Neutrophil (primary cell): Measurements from ENCODE around the gene DNAJC9.
"Not testable (repeated sequence)": the region's sequence is repeated elsewhere in the genome, so short reads cannot be mapped to it uniquely, and the experiment has no call there.

Experiments used
- H3K27ac ChIP-seq: fragments of 200-600 bp; sonication (generic); 2 replicates; pipeline ENCODE4 v1.5.1; 2016; ENCODE audit warnings: mild to moderate bottlenecking, moderate library complexity
- H3K27me3 ChIP-seq: fragments of 200-600 bp; sonication (generic); 2 replicates; pipeline ENCODE4 v1.6.0; 2016; ENCODE audit warnings: mild to moderate bottlenecking
- H3K36me3 ChIP-seq: fragments of 200-600 bp; sonication (generic); 2 replicates; pipeline ENCODE4 v1.5.1; 2017
- H3K4me1 ChIP-seq, 2 experiments: fragments of 200-600 bp in 1 of 2; sonication (generic) in 1 of 2; 1 replicate in 1 of 2; 2 replicates in 1 of 2; pipeline versions ENCODE4 v1.5.1 to v1.6.1; 2013 to 2016; ENCODE audit warnings: low read depth in 1 of 2, low read length in 1 of 2, mild to moderate bottlenecking in 1 of 2, moderate library complexity in 1 of 2; ENCODE audit not compliant: control insufficient read depth in 1 of 2, insufficient read depth in 1 of 2
- H3K4me3 ChIP-seq, 2 experiments: fragments of 200-600 bp in 1 of 2; sonication (generic) in 1 of 2; 1 replicate in 1 of 2; 2 replicates in 1 of 2; pipeline ENCODE4 v1.5.1; 2013 to 2016; ENCODE audit warnings: low read depth in 1 of 2, low read length in 1 of 2, mild to moderate bottlenecking in 1 of 2, moderate library complexity in 1 of 2
- H3K9me3 ChIP-seq: fragments of 200-600 bp; sonication (generic); 2 replicates; pipeline ENCODE4 v1.5.1; 2016
- CTCF ChIP-seq: fragments of 200-600 bp; sonication (generic); IDR thresholded peaks from 2 replicates; pipeline ENCODE4 v1.5.1; 2016; ENCODE audit warnings: antibody characterized with exemption

Gene DNAJC9

GRCh38 chr10:73264423-73264822, 17.4 kb upstream of the DNAJC9 start:
- no peak for TF ChIP-seq CTCF
- H3K27me3 ChIP-seq, result no peaks in the 10 kb centered on the region
- no peak overlapping the region for H3K4me3 ChIP-seq
- H3K27ac ChIP-seq, result no peak overlapping the region
- H3K4me1 ChIP-seq, result no peaks in the 10 kb centered on the region
- H3K9me3 ChIP-seq, result no peaks in the 10 kb centered on the region
- H3K36me3 ChIP-seq, result no peaks in the 10 kb centered on the region

- H3K27me3 ChIP-seq, result no peaks in the 10 kb centered on the region
- no peak overlapping the region for H3K4me3 ChIP-seq
- no peaks in the 10 kb centered on the region for H3K9me3 ChIP-seq
- no peaks in the 10 kb centered on the region for H3K4me1 ChIP-seq
- H3K27ac ChIP-seq, result no peak overlapping the region
- TF ChIP-seq CTCF, result no peak
- H3K36me3 ChIP-seq, result no peaks in the 10 kb centered on the region
Observed at GRCh38 chr10:73263693-73264347, 16.8 kb upstream of the DNAJC9 start.

- no peaks in the 10 kb centered on the region for H3K36me3 ChIP-seq
- H3K27ac ChIP-seq, result no peak overlapping the region
- H3K27me3 ChIP-seq, result no peaks in the 10 kb centered on the region
- no peak overlapping the region for H3K4me3 ChIP-seq
- no peaks in the 10 kb centered on the region for H3K9me3 ChIP-seq
- no peak for TF ChIP-seq CTCF
- no peaks in the 10 kb centered on the region for H3K4me1 ChIP-seq
Observed at GRCh38 chr10:73262880-73263555, 16.0 kb upstream of the DNAJC9 start.

GRCh38 chr10:73262105-73262730, 15.2 kb upstream of the DNAJC9 start:
- H3K4me1 ChIP-seq, result no peaks in the 10 kb centered on the region
- H3K27me3 ChIP-seq, result no peaks in the 10 kb centered on the region
- H3K36me3 ChIP-seq, result no peaks in the 10 kb centered on the region
- no peak for TF ChIP-seq CTCF
- no peak overlapping the region for H3K4me3 ChIP-seq
- H3K27ac ChIP-seq, result no peak overlapping the region
- H3K9me3 ChIP-seq, result no peaks in the 10 kb centered on the region

GRCh38 chr10:73261362-73261995, 14.4 kb upstream of the DNAJC9 start:
- Histone ChIP-seq H3K27me3 (no peaks in the 10 kb centered on the region), H3K27ac (no peak overlapping the region), H3K9me3 (no peaks in the 10 kb centered on the region), H3K4me3 (no peak overlapping the region), H3K36me3 (no peaks in the 10 kb centered on the region), H3K4me1 (no peaks in the 10 kb centered on the region)
- no peak for TF ChIP-seq CTCF

- H3K27ac ChIP-seq, H3K9me3 ChIP-seq, H3K36me3 ChIP-seq, H3K4me1 ChIP-seq, H3K27me3 ChIP-seq, H3K4me3 ChIP-seq: not testable (repeated sequence)
Observed at GRCh38 chr10:73258612-73259011, 11.6 kb upstream of the DNAJC9 start.
